HG02852 (cell line): Measurements from ENCODE around the gene CNPY1.
"Not testable (repeated sequence)": the region's sequence is repeated elsewhere in the genome, so short reads cannot be mapped to it uniquely, and the experiment has no call there.

Experiments
- ATAC-seq: cut with Tn5 transposase; IDR thresholded peaks from one replicate; pipeline ENCODE4 v1.9.1; 2021; ENCODE audit warnings: mild to moderate bottlenecking, moderate library complexity; ENCODE audit not compliant: unreplicated experiment

Gene CNPY1

GRCh38 chr7:155534691-155535090 is 11.7 kb downstream of the CNPY1 start:
- ATAC-seq: no peak

GRCh38 chr7:155533827-155534690 is 12.3 kb downstream of the CNPY1 start:
- ATAC-seq: no peak

- ATAC-seq: no peak
Observed at GRCh38 chr7:155533120-155533826, 13.1 kb downstream of the CNPY1 start.

- ATAC-seq: no peak
Observed at GRCh38 chr7:155532792-155533119, 13.6 kb downstream of the CNPY1 start.

GRCh38 chr7:155531681-155532080 is 14.7 kb downstream of the CNPY1 start:
- ATAC-seq: no peak

- ATAC-seq: no peak
Observed at GRCh38 chr7:155530601-155531000, 15.8 kb downstream of the CNPY1 start.

- no peak for ATAC-seq
Observed at GRCh38 chr7:155529845-155530244, 16.5 kb downstream of the CNPY1 start.

GRCh38 chr7:155529346-155529745 is 17.0 kb downstream of the CNPY1 start:
- no peak for ATAC-seq

GRCh38 chr7:155527664-155528063 is 18.7 kb downstream of the CNPY1 start:
- ATAC-seq: no peak

GRCh38 chr7:155526225-155526624 is 20.1 kb downstream of the CNPY1 start:
- ATAC-seq: no peak

- no peak for ATAC-seq
Observed at GRCh38 chr7:155524018-155524556, 22.3 kb downstream of the CNPY1 start.

- no peak for ATAC-seq
Observed at GRCh38 chr7:155523168-155523675, 23.1 kb downstream of the CNPY1 start.

GRCh38 chr7:155521743-155522398 is 24.5 kb downstream of the CNPY1 start:
- ATAC-seq: no peak

GRCh38 chr7:155521007-155521742 is 25.2 kb downstream of the CNPY1 start:
- no peak for ATAC-seq

GRCh38 chr7:155520114-155520513 is 26.2 kb downstream of the CNPY1 start:
- no peak for ATAC-seq

- ATAC-seq: not testable (repeated sequence)
Observed at GRCh38 chr7:155519358-155519757, 27.0 kb downstream of the CNPY1 start.

GRCh38 chr7:155518633-155519032 is 27.7 kb downstream of the CNPY1 start:
- no peak for ATAC-seq

GRCh38 chr7:155517969-155518368 is 28.4 kb downstream of the CNPY1 start:
- no peak for ATAC-seq

GRCh38 chr7:155517452-155517851 is 28.9 kb downstream of the CNPY1 start:
- no peak for ATAC-seq

GRCh38 chr7:155516466-155516865 is 29.9 kb downstream of the CNPY1 start:
- no peak for ATAC-seq

GRCh38 chr7:155515318-155515717 is 31.0 kb downstream of the CNPY1 start:
- no peak for ATAC-seq
